ENCODE measurements around the gene YPEL3.

Gene YPEL3

GRCh38 chr16:30051518-30051917, 44.5 kb downstream of the YPEL3 start:
- no peak for DNase-seq (ENCODE audit: low read depth in 1 of 2, low spot score in 1 of 2)

DNA sequence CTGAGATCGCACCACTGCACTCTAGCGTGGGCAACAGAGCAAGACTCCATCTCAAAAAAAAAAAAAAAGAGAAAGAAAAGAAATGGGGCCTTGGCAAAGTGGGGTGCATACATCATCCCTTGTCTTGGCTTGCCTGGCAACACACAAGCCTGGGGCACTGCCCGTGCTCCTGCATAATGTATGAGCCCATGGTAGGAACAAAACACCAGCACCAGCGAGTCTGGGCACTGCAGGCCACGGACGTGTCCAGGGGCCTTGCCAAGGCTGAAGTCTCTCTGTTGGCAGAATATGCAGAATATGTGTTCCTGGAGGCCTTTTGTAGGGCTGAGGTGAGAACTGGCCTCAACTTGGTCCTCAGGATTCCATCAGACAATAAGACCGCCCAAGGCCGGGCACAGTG, 46.1 kb downstream of the YPEL3 start:
- DNase-seq (ENCODE audit: low read depth in 1 of 2, low spot score in 1 of 2): no peak

- DNase-seq (ENCODE audit: low read depth in 1 of 2, low spot score in 1 of 2): no peak
Measured at GRCh38 chr16:30046588-30046987, 49.4 kb downstream of the YPEL3 start.

DNA sequence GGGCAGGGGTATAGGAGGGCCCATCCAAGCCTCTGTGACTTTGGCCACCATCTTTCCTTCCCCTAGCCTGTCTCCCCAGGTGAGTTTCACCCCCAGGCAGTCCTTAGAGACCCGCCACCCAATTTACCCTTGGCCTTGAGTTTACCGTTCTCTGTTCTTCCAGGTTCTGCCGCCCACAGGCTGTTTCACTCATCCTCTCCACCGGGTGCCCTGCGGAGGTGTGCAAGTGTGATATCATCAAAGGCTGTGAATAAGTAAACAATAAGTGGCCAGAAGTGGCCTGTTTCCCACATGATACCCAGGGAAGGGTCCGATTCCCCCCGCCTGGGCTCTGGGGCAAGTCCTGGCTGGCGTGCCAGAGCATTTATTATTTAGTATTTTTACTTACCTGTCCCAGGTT, 49.8 kb downstream of the YPEL3 start:
- DNase-seq (ENCODE audit: low read depth in 1 of 2, low spot score in 1 of 2): no peak
